CMK (cell line): ENCODE data around the gene SNRPF.

Experiments used
- DNase-seq: peaks from one replicate; pipeline ENCODE4 v3.0.0-alpha.2; 2010; ENCODE audit warnings: low read depth

Gene SNRPF

DNA sequence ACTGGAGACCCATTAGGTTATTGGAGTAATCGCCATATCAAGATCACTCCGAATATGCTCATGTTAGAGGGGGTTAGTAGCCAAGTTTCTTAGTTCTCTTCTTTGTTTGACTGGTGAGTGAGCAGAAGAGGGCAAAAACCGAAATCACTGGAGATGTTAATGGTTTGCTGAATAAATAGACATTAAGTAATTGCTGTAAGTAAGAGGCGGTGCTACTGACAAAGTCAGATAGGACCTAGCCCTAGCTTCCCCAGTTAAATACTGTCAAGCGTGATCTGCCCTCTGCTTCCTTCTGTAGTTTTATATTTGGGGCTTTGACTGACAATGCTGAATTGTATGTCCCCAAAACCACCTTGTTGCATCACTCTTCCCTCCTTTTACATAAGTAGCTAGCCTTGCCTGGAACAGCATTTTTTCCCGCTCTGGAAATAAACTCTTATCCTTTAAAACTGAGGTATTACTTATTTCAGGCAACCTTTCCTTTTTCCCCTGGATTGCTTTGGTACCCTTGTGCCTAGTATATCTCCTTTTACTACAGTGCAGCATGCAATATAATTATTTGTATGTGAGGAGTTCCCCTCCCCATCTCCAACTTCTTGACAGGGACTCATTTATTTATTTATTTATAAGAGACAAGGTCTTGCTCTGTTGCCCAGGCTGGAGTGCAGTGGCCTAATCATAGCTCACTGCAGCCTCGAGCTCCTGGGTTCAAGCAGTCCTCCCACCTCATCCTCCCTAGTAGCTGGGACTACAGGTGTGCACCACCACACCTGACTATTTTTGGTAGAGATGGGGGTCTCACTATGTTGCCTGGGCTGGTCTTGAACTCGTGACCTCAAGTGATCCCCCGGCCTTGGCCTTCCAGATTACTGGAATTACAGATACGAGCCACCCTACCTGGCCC lies 1.4 kb downstream of the SNRPF start:
- DNase-seq, result no peak

GRCh38 chr12:95862038-95862437 lies 3.3 kb downstream of the SNRPF start:
- no peak for DNase-seq

DNA sequence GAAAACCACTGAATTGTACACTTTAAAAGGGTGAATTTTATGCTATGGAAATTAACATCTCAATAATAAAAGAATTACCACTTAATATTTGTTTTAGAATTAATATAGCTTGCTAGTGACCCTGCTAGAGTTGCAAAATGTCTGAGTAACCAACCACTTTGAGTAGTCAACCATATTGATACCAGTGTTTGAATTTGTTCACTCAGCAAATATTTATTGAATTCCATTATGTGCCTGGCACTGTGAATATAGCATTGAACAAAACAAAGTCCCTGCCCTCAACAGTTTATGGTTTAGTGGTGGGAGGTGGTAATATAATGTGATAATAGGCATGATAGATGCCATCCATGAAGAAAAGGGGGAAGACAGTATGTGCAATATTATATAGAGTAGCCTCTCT lies 4.6 kb downstream of the SNRPF start:
- no peak for DNase-seq

DNA sequence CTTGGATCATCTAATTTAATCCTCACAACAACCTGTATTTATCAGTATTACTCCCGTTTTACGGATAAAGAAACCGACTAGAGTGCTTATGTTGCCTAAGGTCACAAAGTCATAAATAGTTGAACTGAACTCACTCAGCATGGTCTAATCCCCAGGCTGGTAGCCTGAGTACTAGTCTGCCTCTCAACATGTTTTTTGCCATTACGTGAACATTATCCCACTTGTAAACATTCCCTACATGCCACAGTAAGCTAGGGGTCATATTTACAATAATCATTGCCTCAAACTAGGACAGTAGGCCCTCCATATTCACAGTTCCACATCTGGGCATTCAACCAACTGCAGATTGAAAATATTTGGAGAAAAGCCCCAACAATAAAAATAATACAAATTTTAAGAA lies 12.1 kb downstream of the SNRPF start:
- DNase-seq, result no peak

DNA sequence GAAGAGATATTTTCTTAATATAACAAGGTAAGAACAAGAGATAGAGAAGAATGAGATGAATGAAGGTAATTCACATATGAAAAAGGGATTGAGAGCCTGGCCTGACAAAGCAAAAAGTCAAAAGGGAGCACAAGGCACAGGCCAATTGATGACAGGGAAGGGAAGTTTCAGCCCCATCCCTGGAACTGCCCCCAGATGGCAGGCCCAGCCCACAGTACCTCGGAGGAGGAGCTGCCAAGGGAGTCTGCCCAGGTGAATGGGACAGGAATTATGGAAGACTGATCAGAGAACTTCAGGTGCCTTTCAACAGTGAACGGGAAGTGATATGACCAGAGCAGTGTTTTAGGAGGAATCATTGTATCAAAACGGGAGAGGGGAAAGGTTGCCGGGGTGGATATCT lies 15.7 kb downstream of the SNRPF start:
- DNase-seq, result no peak

DNA sequence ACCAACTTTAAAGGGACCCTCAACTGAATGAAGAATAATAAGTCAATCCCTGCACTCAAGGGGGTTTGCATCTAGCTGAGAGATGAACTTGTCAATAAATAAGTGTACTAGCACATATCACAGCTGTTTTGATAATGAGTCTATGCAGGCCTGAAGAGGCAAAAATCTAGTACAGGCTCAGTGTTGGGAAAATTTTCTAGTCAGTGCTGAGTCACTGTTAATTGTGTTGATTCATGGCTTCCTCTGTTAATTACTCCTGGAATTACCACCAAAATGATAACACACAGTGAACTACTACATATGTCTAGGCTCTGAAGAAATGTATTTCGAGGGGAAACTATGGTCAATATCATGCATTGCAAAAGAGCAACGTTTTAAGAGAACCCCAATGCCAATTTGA lies 18.9 kb downstream of the SNRPF start:
- no peak for DNase-seq

- no peak for DNase-seq
These were observed 22.1 kb downstream of the SNRPF start for GRCh38 chr12:95880895-95881294.

DNA sequence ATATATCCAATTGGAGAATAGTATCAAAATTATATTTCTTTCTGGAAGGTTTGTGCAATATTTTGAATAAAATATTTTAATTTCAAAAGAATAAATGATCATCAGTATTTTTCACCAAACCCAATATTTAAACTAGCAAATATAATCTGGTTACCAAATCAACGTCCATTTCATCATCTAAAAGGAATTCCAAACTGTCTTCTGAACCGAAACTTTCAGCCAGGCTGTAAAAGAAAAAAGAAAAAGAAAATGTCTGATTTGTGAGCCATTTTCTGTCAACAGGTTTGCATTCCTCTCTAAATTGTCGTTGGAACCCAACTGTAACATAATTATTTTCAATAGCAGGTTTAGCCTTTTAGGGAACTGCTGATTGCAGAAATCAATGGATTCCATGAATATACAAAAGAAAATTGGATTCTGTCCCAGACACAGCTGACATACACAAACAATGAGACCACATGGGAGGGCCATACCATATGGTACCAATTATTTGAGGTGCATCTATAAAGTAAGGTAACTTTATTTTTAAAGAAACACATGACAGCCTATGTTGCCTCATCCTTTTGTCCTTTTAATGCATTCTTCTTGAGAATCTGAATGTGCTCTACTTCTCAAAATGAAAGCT lies 22.7 kb downstream of the SNRPF start:
- no peak for DNase-seq

- DNase-seq, result no peak
These were observed 23.3 kb downstream of the SNRPF start for GRCh38 chr12:95882080-95882479.

GRCh38 chr12:95882873-95883272 lies 24.1 kb downstream of the SNRPF start:
- DNase-seq, result no peak

DNA sequence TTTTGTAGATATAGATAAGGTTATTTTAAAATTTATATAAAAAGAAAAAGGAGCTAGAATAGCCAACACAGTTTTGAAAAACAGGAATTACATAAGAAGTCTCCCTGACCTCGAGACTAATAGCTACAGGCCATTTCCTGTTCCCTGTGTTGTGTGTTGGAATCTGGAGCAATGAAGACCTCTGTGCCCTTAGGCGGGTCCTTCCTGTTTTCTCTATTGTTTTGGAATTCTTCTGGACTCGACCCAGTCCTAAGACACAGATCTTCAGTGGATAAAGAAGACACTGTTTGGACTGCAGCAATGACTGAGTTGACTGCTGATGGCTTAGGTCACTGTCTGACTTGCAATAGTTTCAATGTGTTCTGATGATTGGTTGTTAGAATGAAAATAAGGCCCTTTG lies 26.2 kb downstream of the SNRPF start:
- DNase-seq, result no peak

- no peak for DNase-seq
These were observed 28.6 kb downstream of the SNRPF start for GRCh38 chr12:95887311-95887710.

- DNase-seq, result no peak
These were observed 32.2 kb downstream of the SNRPF start for GRCh38 chr12:95890958-95891357.

GRCh38 chr12:95896846-95897245 lies 38.1 kb downstream of the SNRPF start:
- DNase-seq, result no peak

GRCh38 chr12:95898081-95898480 lies 39.3 kb downstream of the SNRPF start:
- no peak for DNase-seq

GRCh38 chr12:95908573-95908972 lies 49.8 kb downstream of the SNRPF start:
- no peak for DNase-seq

GRCh38 chr12:95909871-95910270 lies 51.1 kb downstream of the SNRPF start:
- DNase-seq, result no peak
